Measurements from ENCODE around the gene ASAP3. TPM values are rescaled to one million over a fixed set of nuclear protein-coding genes. Genes with fewer than 3 reads are reported as not detected.
A peak's percentile ranks its signal among the peaks of the same experiment; 100 is the strongest.

The ASAP3 gene
- total and polyA plus RNA-seq, 3 donors from 2014 or later = 34.1 to 48.0 (median 43.1) TPM

DNA sequence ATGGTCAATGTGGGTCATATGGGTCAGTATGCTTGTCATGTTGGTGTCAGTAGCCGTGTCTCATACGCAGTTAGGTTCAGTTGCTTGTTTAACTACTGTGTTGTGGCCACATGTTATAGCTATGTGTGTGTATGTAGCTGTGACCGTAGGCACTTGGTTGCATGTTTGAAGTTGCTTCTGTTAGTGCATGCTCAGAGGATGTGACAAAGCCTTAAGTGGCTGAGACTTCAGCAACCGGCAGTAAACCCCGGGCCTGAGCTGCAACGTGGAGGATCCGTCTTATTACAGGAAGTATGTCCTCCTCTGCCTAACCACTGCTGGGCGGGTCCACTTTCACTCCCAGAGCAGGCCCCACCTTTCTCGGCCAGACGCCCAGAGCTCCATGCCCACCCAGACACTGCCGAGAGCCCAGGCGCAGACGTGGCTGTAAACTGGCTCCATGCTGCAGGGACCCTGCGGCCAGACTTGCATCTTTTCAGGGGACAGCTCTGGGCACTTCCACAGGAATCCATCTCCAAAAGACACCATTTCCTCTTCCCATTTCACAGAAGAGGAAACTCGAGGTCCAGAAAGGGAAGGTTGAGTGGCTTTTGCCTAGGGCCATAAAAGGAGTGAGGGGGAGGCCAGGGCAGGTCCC, 61.6 kb downstream of the ASAP3 start:
- no peaks in the 10 kb centered on the region for H3K9me3 ChIP-seq
- peak; percentile 72 for DNase-seq
- H3K4me1 ChIP-seq = peaks cover 33% of the 10 kb centered on the region
- WGBS, 2 donors = 19 to 43% methylated on average over 15 of the region's 15 CpGs
- no peak overlapping the region for H3K4me3 ChIP-seq
- peak overlapping the region; percentile 21 to 37 for H3K27ac ChIP-seq
- intact Hi-C loops (cut with DNase I; ENCODE audit: low total_unique reads) = no loop called here
- no peaks in the 10 kb centered on the region for H3K27me3 ChIP-seq
- no peak for TF ChIP-seq POLR2A (IDR thresholded peaks at IDR 0.05)
- TF ChIP-seq, protein P1, sequence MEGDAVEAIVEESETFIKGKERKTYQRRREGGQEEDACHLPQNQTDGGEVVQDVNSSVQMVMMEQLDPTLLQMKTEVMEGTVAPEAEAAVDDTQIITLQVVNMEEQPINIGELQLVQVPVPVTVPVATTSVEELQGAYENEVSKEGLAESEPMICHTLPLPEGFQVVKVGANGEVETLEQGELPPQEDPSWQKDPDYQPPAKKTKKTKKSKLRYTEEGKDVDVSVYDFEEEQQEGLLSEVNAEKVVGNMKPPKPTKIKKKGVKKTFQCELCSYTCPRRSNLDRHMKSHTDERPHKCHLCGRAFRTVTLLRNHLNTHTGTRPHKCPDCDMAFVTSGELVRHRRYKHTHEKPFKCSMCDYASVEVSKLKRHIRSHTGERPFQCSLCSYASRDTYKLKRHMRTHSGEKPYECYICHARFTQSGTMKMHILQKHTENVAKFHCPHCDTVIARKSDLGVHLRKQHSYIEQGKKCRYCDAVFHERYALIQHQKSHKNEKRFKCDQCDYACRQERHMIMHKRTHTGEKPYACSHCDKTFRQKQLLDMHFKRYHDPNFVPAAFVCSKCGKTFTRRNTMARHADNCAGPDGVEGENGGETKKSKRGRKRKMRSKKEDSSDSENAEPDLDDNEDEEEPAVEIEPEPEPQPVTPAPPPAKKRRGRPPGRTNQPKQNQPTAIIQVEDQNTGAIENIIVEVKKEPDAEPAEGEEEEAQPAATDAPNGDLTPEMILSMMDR (IDR thresholded peaks at IDR 0.05) = no peak
- no peaks in the 10 kb centered on the region for H3K36me3 ChIP-seq (ENCODE audit: low read depth, missing control alignments)

- H3K9me3 ChIP-seq = no peaks in the 10 kb centered on the region
- no peak for TF ChIP-seq POLR2A (IDR thresholded peaks at IDR 0.05)
- TF ChIP-seq, protein P1 (IDR thresholded peaks at IDR 0.05) = peak in 2 of 3 experiments; percentile 36 to 42
- no peak for DNase-seq
- intact Hi-C loops (cut with DNase I; ENCODE audit: low total_unique reads) = no loop called here
- H3K27ac ChIP-seq = no peak overlapping the region
- no peaks in the 10 kb centered on the region for H3K27me3 ChIP-seq
- no peak overlapping the region for H3K4me3 ChIP-seq
- peaks cover 33% of the 10 kb centered on the region for H3K4me1 ChIP-seq
- WGBS, 2 donors = 31 to 54% methylated on average over 6 of the region's 6 CpGs
- H3K36me3 ChIP-seq (ENCODE audit: low read depth, missing control alignments) = no peaks in the 10 kb centered on the region
Measured at GRCh38 chr1:23421753-23422240, 62.2 kb downstream of the ASAP3 start.

DNA sequence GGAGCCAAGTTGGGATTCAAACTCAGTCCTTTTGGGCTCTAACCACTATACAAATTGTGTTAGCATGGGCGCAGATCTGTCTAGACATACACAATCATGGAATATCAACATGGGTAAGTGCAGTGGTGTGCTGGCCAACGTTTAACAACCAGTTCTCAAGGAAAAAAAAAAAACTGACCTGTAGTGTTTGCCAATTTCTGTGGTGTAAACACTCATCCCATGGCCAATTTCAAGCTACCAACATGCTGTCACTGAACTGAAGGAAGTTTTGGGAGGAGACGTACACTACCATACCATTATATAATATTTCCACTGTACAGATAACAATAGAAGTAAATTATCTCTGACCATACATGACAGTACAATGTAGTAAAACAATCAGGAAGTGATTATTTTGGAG, 62.6 kb downstream of the ASAP3 start:
- WGBS, 2 donors = 63 to 70% methylated on average over 3 of the region's 3 CpGs
- intact Hi-C loops (cut with DNase I; ENCODE audit: low total_unique reads) = no loop called here
- no peak overlapping the region for H3K27ac ChIP-seq
- H3K4me1 ChIP-seq = peaks cover 33% of the 10 kb centered on the region
- no peak for TF ChIP-seq POLR2A (IDR thresholded peaks at IDR 0.05)
- TF ChIP-seq, protein P1 (IDR thresholded peaks at IDR 0.05) = no peak
- H3K9me3 ChIP-seq = no peaks in the 10 kb centered on the region
- no peak for DNase-seq
- H3K36me3 ChIP-seq (ENCODE audit: low read depth, missing control alignments) = no peaks in the 10 kb centered on the region
- H3K27me3 ChIP-seq = no peaks in the 10 kb centered on the region
- H3K4me3 ChIP-seq = no peak overlapping the region

GRCh38 chr1:23420778-23421177, 63.2 kb downstream of the ASAP3 start:
- intact Hi-C loops (cut with DNase I; ENCODE audit: low total_unique reads) = no loop called here
- DNase-seq = no peak
- H3K27ac ChIP-seq = no peak overlapping the region

More at GRCh38 chr1:23420778-23421177, 63.2 kb downstream of the ASAP3 start:
- TF ChIP-seq, protein P1 (IDR thresholded peaks at IDR 0.05) = no peak
- TF ChIP-seq POLR2A (IDR thresholded peaks at IDR 0.05) = no peak
- Histone ChIP-seq H3K27me3 (no peaks in the 10 kb centered on the region), H3K36me3 (ENCODE audit: low read depth, missing control alignments) (no peaks in the 10 kb centered on the region), H3K4me1 (peaks cover 33% of the 10 kb centered on the region), H3K4me3 (no peak overlapping the region), H3K9me3 (no peaks in the 10 kb centered on the region)
- 83 to 88% methylated on average over 3 of the region's 3 CpGs for WGBS, 2 donors
